Limb (tissue), 2 donors: ENCODE results near the gene SLC47A1.
"Not testable (repeated sequence)": the region's sequence is repeated elsewhere in the genome, so short reads cannot be mapped to it uniquely, and the experiment has no call there.

ENCODE experiments used
- DNase-seq, 2 donors: peaks; one replicate each; pipeline ENCODE4 v3.0.0-alpha.2; 2016; ENCODE audit errors: extremely low spot score in 2 of 2

Gene SLC47A1, protein sequence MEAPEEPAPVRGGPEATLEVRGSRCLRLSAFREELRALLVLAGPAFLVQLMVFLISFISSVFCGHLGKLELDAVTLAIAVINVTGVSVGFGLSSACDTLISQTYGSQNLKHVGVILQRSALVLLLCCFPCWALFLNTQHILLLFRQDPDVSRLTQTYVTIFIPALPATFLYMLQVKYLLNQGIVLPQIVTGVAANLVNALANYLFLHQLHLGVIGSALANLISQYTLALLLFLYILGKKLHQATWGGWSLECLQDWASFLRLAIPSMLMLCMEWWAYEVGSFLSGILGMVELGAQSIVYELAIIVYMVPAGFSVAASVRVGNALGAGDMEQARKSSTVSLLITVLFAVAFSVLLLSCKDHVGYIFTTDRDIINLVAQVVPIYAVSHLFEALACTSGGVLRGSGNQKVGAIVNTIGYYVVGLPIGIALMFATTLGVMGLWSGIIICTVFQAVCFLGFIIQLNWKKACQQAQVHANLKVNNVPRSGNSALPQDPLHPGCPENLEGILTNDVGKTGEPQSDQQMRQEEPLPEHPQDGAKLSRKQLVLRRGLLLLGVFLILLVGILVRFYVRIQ

DNA sequence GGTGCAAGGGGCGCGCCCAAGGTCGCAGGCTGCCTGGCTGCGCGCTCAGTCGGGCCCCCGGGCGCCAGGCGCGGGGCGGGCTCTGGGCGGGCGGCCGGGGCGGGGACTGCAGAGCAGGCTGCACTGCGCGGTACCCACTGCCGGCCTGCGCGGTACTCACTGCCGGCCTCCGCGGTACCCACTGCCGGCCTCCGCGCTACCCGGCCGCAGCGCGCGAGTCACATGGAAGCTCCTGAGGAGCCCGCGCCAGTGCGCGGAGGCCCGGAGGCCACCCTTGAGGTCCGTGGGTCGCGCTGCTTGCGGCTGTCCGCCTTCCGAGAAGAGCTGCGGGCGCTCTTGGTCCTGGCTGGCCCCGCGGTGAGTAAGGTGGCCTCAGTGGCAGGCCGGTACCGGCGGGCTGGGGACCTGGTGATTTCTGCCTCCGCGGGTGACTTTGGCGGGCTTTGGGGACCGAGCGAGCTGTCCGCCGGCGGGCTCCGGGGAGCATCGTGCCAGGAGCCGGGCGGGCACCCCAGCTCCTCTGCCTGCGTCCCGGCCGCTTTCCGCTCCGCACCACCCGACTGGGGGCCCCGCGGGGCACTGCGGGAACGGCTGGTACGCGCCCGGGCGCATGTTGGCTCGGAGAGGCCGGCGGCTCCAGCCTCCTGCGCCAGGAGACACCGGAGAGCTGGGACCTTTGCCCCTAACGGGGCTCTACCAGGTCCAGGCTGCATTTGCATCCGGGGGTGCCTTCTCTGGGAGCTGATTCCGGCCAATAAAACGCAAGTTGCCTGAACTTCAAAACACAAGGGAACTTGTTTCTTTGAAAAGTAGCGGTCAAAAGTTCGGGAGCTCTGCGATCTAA is at the start of gene SLC47A1:
SLC47A1 (plus strand) TSS at position 137 of the 844 bp plus-strand sequence; CDS start at position 223, 86 bp downstream.
- DNase-seq, result no peak

DNA sequence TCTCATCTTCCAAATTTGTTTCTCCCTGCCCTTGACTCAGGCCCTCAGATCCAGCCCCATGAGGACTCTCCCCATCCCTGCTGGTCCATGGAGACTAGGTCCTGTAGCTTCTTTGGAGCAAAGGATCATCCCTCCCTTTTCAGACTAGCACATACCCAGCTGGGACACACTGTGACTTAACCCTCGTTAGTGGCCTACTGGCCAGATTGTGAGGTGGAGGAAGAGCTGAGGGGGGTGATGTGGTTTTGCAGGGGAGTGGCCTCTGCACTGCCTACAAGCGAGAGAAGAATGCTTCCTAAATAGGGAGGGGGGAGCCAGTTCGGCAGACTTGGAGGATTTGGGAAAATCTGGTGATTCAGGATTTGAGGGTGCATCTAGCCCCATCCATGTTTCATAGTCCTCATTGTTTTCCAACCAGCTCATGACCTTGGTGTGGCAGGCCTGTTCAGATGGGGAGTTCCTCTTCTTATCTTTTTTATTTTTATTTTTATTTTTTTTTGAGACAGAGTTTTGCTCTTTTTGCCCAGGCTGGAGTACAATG is 47.8 kb upstream of the SLC47A1 start:
- no peak for DNase-seq

DNA sequence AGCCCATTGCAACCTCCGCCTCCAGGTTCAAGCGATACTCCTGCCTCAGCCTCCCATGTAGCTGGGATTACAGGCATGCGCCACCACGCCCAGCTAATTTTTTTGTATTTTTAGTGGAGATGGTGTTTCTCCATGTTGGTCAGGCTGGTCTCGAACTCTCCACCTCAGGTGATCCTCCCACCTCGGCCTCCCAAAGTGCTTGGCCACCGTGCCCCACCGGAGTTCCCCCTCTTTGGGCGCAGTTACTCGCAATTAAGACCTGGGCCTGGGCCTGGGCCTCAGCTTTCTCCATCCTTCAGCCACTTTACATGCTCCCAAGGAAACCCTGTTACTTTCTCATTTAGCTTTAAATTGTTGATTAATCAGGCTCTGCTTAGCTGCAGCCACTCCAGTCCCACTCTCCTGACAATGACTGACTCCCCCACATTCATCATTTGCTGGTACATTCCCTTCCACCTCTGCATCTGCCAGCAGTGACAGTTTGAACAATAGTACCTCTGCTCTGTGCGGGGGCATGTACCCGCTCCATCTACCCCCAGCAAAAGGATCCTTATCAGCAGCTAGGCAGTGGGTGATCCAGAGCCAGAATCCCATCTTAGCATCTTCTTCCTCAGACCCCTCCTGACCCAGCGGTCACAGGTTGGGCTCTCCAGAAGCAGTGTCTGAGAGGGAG is 47.2 kb upstream of the SLC47A1 start:
- no peak for DNase-seq

- peak; percentile 51 to 53 for DNase-seq
Measured at GRCh38 chr17:19487024-19487600, 46.5 kb upstream of the SLC47A1 start.

DNA sequence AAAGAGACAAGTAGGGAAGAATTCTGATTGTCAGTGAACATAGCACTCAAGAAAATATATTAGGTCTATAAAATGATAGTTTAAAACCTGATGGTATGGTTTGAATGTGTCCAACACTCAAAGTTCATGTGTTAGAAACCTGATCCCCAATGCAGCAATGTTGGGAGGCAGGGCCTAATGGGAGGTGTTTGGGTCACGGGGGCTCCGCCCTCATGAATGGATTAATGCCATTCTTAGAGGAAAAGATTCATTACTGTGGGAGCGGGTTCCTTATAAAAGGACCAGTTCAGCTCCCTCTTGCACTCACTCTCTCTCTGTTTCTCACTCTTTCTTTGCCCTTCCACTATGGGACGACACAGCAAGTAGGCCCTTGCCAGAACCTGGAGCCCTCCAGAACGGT is 41.5 kb upstream of the SLC47A1 start:
- no peak for DNase-seq

DNA sequence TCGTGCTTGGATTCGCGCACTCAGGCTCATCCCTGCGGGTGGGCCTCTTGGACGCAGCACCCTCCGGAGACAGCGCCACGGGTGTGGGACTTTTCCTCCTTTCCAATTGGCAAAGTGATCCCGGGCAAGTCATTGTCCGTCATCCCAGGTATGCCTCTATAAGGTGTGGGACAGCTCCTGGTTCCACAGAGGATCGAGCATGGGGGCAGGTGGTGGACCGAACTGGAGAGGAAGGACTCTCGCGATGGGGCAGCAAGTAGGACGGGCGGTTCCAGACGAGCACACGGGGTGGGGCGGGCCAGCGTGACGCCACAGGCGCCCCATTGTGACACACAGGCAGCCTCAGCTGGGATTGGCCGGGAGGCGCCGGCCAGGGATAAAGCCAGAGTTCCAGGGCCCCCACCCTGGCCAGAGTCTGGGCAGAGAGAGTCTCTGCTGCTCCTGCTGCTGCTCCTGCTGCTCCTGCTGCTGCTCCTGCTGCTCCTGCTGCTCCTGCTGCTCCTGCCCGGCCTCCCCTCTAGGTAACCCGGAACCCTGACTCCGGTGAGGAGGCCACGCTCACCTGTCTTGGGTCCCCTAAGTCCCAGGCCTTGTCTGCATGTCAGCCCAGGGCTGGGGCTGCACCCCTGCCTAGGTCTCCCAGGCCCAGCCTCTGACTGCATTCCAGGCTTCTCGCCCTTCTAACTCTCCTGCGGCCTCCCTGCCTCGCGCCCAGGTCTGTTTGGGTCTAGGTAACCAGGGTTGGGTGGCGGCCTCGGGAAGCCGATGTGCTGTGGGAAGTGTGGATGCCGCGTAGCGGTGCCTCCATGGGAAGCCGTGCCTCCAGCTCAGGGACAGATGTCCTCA is 38.5 kb upstream of the SLC47A1 start:
- DNase-seq, result no peak

- no peak for DNase-seq
Measured at GRCh38 chr17:19495828-19496528, 37.7 kb upstream of the SLC47A1 start.

GRCh38 chr17:19497624-19498023 is 36.0 kb upstream of the SLC47A1 start:
- no peak for DNase-seq

DNA sequence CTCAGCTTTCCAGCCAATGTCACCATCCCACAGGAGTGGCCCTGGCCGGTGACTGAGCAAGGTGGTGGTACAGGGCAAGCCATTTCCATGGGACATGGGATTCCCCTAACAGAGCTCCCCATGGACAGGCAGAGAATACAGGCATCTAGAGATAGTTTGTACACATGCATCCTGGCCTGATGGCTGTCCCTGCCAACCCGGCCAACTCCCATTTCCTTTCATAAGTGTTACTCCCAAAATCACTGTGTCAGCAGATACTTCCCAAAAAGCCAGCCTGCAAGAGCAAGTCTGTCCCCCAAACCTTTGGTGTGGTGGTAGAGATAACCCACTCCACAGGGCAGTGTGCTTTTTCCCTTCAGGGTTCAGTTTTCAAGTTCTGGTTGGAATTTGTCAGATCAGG is 32.4 kb upstream of the SLC47A1 start:
- DNase-seq, result no peak

- no peak for DNase-seq
Measured at GRCh38 chr17:19502517-19502916, 31.1 kb upstream of the SLC47A1 start.

DNA sequence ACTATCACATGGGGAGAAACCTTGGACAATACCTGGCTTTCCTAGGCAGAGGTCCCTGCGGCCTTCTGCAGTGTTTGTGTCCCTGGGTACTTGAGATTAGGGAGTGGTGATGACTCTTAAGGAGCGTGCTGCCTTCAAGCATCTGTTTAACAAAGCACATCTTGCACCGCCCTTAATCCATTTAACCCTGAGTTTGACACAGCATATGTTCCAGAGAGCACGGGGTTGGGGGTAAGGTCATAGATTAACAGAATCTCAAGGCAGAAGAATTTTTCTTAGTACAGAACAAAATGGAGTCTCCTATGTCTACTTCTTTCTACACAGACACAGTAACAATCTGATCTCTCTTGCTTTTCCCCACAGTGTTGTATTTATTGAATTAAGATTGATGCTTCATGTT is 28.1 kb upstream of the SLC47A1 start:
- DNase-seq, result not testable (repeated sequence)

DNA sequence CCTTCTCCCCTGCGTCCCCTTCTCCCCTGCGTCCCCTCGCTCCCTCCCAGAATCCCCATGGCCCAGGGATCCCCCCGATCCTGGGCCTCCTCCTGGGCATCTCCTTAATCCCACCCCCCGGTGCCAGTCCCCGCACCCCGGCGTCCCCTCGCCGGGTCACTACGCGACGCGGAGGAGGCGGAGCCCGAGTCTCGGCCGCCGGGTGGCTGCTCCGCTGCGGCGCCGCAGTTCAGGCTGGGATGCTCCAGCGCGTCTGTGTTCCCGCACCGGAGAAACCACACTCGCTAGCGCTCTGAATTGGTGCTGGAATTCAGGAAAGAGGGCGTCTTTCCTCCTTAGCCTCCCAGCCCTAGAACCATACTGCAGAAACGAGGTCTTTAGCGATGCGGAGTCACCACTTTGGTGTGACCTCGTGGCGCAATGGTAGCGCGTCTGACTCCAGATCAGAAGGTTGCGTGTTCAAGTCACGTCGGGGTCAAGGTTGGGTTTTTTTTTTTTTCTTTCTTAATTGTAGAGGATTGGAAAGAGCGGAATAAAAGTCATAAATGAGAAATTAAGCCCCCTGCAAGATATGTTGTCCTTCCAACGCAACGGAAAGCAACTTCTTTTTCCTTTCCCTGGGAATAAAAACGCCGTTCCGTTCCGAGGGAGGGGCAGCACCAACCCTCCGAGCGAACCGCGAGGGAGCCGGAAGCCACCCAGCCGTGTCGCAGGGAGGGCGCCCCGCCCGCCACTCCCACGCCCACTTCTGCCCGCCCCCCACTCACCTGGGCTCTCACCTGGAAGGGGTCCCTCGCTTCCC is 25.7 kb upstream of the SLC47A1 start:
- peak; percentile 92 to 96 for DNase-seq

DNA sequence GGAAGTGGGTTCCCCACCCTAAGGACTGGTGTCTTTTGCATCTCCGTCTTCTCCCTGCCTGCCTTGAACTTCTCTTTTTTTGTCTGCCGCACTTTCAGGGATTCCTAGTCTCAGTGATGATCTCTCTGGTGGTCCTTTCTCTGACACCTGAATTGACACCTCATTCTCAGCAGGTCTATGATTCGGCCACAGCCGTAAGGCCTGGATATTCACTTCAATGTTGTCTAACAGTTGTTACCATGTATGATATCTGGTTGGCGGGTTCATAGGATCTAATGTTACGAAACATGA is 25.1 kb upstream of the SLC47A1 start:
- DNase-seq, result no peak

GRCh38 chr17:19509281-19509852 is 24.3 kb upstream of the SLC47A1 start:
- not testable (repeated sequence) for DNase-seq

DNA sequence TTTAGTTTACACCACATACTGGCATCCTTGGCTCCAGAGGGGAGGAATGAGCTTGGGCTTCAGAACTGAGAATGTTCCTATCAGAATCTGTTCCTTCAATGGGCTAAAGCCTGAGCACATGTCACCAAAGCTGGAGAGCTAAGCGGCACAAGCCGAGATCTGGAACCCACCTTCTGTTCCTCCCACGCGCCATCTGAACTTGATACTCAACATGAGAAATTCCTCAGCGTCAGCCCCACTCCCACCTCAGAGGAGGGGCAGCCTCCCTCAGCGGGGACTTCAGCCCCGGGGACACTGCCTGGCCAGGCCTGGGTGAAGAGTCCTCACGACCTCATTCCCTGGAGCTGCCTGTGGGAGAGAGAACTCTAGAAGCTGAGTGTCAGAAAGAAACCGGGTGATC is 22.8 kb upstream of the SLC47A1 start:
- DNase-seq, result no peak

GRCh38 chr17:19513897-19514488 is 19.7 kb upstream of the SLC47A1 start:
- peak; percentile 79 to 80 for DNase-seq

- DNase-seq, result no peak
Measured at GRCh38 chr17:19517699-19518098, 16.0 kb upstream of the SLC47A1 start.
